ENCODE data around the gene ZSWIM8.

The ZSWIM8 gene

GRCh38 chr10:73798927-73799560 lies 13.6 kb downstream of the ZSWIM8 start:
- no peak for DNase-seq

GRCh38 chr10:73799899-73800559 lies 14.6 kb downstream of the ZSWIM8 start:
- DNase-seq, result no peak

GRCh38 chr10:73800560-73801252 lies 15.3 kb downstream of the ZSWIM8 start:
- DNase-seq, result no peak

- DNase-seq, result no peak
Observed at GRCh38 chr10:73801253-73801590, 15.8 kb downstream of the ZSWIM8 start.

- DNase-seq, result no peak
Observed at GRCh38 chr10:73802276-73802991, 17.0 kb downstream of the ZSWIM8 start.

GRCh38 chr10:73803680-73804286 lies 18.4 kb downstream of the ZSWIM8 start:
- DNase-seq, result no peak

GRCh38 chr10:73806176-73806950 lies 21.0 kb downstream of the ZSWIM8 start:
- DNase-seq, result no peak

- no peak for DNase-seq
Observed at GRCh38 chr10:73807471-73807870, 22.1 kb downstream of the ZSWIM8 start.

GRCh38 chr10:73808021-73808815 lies 22.8 kb downstream of the ZSWIM8 start:
- no peak for DNase-seq

GRCh38 chr10:73809061-73809818 lies 23.8 kb downstream of the ZSWIM8 start:
- DNase-seq, result no peak

GRCh38 chr10:73810358-73810734 lies 24.9 kb downstream of the ZSWIM8 start:
- no peak for DNase-seq

GRCh38 chr10:73810735-73811465 lies 25.5 kb downstream of the ZSWIM8 start:
- DNase-seq, result no peak

GRCh38 chr10:73812657-73813056 lies 27.3 kb downstream of the ZSWIM8 start:
- no peak for DNase-seq

- no peak for DNase-seq
Observed at GRCh38 chr10:73813333-73813732, 27.9 kb downstream of the ZSWIM8 start.

GRCh38 chr10:73814276-73814895 lies 29.0 kb downstream of the ZSWIM8 start:
- no peak for DNase-seq

GRCh38 chr10:73814896-73815718 lies 29.7 kb downstream of the ZSWIM8 start:
- no peak for DNase-seq

- no peak for DNase-seq
Observed at GRCh38 chr10:73815719-73816030, 30.3 kb downstream of the ZSWIM8 start.

- DNase-seq, result no peak
Observed at GRCh38 chr10:73816917-73817729, 31.7 kb downstream of the ZSWIM8 start.

Data from DMS79 (cell line).